ENCODE data around the gene TBC1D17.

GRCh38 chr19:49913720-49914119, 36.2 kb downstream of the TBC1D17 start:
- TF ChIP-seq CTCF (IDR thresholded peaks at IDR 0.05; ENCODE audit: low read depth, low read length, poor library complexity, severe bottlenecking) (no peak), EZH2phosphoT487 (IDR thresholded peaks at IDR 0.05; ENCODE audit: borderline replicate concordance, low read length) (no peak)
